Body of pancreas (tissue), 4 donors: ENCODE results near the gene GIPC1. TPM values are rescaled to one million over a fixed set of nuclear protein-coding genes. Genes with fewer than 3 reads are reported as not detected.

ENCODE experiments used
- ATAC-seq: fragments of 150-250 bp; one replicate; pipeline ENCODE4 v1.9.1; 2016
- DNase-seq, 4 donors: peaks; one replicate each; pipeline ENCODE4 v3.0.0-alpha.2; 2019
- H3K27ac ChIP-seq, 4 donors: fragments of 200-600 bp; sonication (generic); 1 replicate in 3 of 4; 2 replicates in 1 of 4; pipeline versions ENCODE4 v1.5.1 to v1.6.1; 2016 to 2019; ENCODE audit warnings: mild to moderate bottlenecking in 1 of 4, mixed read lengths in 1 of 4, moderate library complexity in 1 of 4
- H3K27me3 ChIP-seq, 2 donors: fragments of 200-600 bp; sonication (generic); one replicate each; pipeline ENCODE4 v1.6.0; 2016; ENCODE audit warnings: mild to moderate bottlenecking in 1 of 2
- H3K36me3 ChIP-seq, 2 donors: fragments of 200-600 bp; sonication (generic); replicated peaks in 1 of 2; 2 replicates each; pipeline ENCODE4 v1.5.1; 2016; ENCODE audit warnings: low read depth in 2 of 2; ENCODE audit not compliant: insufficient read depth in 1 of 2
- H3K4me1 ChIP-seq: fragments of 200-600 bp; sonication (generic); one replicate; pipeline ENCODE4 v1.6.0; 2016
- H3K4me3 ChIP-seq, 2 donors: fragments of 200-600 bp; sonication (generic); 1 replicate in 1 of 2; 2 replicates in 1 of 2; pipeline ENCODE4 v1.5.1; 2016 to 2019
- H3K9me3 ChIP-seq, 3 donors: fragments of 200-600 bp; sonication (generic); 1 replicate in 2 of 3; 2 replicates in 1 of 3; pipeline ENCODE4 v1.5.1; 2016
- POLR2A ChIP-seq, 3 donors: fragments of 450-650 bp; IDR thresholded peaks; one replicate each; pipeline ENCODE4 v1.6.1; 2016; ENCODE audit warnings: antibody characterized with exemption in 3 of 3, mild to moderate bottlenecking in 2 of 3
- WGBS, 2 donors: methylation state at CpG; one replicate each; pipeline ENCODE4 v1.1.5; 2017; 5-methylcytosine and 5-hydroxymethylcytosine counted together
- intact Hi-C: fragments of 100-400 bp; cut with DNase I; formaldehyde crosslinking; loops from one replicate; pipeline ENCODE4 v1.15.1; 2023
- total RNA-seq, 2 donors: library from RNA; depleted of rRNA; stranded (reverse); fragments of >200 nt; gene quantifications; one replicate each; pipeline ENCODE4 v1.1.0, GENCODE V29; 2016
- TF ChIP-seq, protein P1 (sequence below), 7 experiments: fragments of 450-650 bp in 4 of 7; fragments of 200-600 bp in 3 of 7; sonication (generic) in 3 of 7; IDR thresholded peaks; one replicate each; pipeline ENCODE4 v1.5.1; 2016 to 2019; ENCODE audit warnings: antibody characterized with exemption in 7 of 7

The GIPC1 gene
- total RNA-seq, 2 donors from 2014 or later, result 34.5 to 120 TPM

DNA sequence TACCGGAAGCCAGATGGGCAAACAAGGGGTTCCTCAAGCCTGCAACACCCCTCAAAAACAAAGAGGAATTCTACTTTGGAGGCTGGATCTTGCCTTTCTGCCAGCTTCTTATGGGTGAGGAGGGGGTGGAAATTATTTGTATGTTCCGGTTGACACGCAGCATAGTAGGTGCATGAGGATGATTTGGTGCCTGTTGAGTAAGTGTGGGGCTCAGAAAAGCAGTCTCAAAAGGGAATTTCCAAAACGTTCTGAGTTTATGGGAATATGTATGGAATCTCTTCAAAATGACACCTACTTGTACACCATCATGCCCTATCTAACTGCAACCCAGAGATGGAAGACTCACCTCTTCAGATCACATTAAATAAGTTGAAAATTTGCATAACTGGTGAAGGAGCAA, 30.5 kb upstream of the GIPC1 start:
- TF ChIP-seq POLR2A (IDR thresholded peaks at IDR 0.05), result no peak
- TF ChIP-seq, protein P1, sequence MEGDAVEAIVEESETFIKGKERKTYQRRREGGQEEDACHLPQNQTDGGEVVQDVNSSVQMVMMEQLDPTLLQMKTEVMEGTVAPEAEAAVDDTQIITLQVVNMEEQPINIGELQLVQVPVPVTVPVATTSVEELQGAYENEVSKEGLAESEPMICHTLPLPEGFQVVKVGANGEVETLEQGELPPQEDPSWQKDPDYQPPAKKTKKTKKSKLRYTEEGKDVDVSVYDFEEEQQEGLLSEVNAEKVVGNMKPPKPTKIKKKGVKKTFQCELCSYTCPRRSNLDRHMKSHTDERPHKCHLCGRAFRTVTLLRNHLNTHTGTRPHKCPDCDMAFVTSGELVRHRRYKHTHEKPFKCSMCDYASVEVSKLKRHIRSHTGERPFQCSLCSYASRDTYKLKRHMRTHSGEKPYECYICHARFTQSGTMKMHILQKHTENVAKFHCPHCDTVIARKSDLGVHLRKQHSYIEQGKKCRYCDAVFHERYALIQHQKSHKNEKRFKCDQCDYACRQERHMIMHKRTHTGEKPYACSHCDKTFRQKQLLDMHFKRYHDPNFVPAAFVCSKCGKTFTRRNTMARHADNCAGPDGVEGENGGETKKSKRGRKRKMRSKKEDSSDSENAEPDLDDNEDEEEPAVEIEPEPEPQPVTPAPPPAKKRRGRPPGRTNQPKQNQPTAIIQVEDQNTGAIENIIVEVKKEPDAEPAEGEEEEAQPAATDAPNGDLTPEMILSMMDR (IDR thresholded peaks at IDR 0.05), result no peak
- 74% methylated on average over 4 of the region's 4 CpGs for WGBS, 2 donors
- ATAC-seq (no peak), DNase-seq (no peak)
- H3K4me3 ChIP-seq, result no peak overlapping the region
- no peaks in the 10 kb centered on the region for H3K9me3 ChIP-seq
- H3K4me1 ChIP-seq, result peaks cover 10% of the 10 kb centered on the region
- H3K27ac ChIP-seq, result no peak overlapping the region
- no peaks in the 10 kb centered on the region for H3K27me3 ChIP-seq
- intact Hi-C loops, result no loop called here
- H3K36me3 ChIP-seq, result no peaks in the 10 kb centered on the region

DNA sequence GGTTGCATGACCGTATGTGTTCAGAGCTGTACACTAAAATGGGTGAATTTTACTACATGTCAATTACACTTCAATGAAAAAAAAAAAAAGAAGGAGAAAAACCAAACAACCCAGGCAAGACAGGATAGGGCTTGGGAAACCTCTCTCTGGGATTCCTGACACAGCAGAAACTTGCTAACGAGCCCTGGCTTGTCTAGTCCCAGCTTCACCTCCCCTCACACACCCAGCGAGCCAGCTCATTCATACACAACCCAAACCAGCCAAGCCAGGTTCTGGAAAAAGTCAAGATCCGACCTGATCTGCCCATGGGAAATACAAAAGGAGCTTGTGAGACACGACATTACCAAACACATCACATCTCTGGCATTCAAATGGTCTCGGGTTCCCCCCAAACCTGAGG, 29.8 kb upstream of the GIPC1 start:
- Histone ChIP-seq H3K27ac (no peak overlapping the region), H3K36me3 (no peaks in the 10 kb centered on the region), H3K4me3 (no peak overlapping the region), H3K4me1 (peaks cover 9% of the 10 kb centered on the region), H3K27me3 (no peaks in the 10 kb centered on the region), H3K9me3 (no peaks in the 10 kb centered on the region)
- no peak for DNase-seq
- WGBS, 2 donors, result 59 to 64% methylated on average over 6 of the region's 6 CpGs
- no peak for ATAC-seq
- TF ChIP-seq POLR2A (IDR thresholded peaks at IDR 0.05), result no peak
- TF ChIP-seq, protein P1 (IDR thresholded peaks at IDR 0.05), result no peak
- intact Hi-C loops, result no loop called here

DNA sequence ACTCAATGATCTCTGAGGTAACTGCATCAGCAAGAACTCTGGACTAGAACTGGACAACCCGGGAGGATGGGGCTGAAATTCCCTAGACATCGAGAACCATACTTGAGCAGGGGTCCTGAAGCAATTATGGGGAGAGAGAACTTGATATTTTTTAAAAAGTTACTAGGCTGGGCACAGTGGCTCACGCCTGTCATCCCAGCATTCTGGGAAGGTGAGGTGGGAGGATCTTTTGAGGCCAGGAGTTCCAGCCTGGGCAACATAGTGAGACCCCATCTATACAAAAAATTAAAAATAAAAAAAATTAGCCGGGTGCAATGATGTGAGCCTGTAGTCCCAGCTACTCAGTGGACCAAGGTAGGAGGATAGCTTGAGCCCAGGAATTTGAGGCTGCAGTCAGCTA, 24.6 kb upstream of the GIPC1 start:
- intact Hi-C loops, result no loop called here
- Histone ChIP-seq H3K9me3 (no peaks in the 10 kb centered on the region), H3K27me3 (no peaks in the 10 kb centered on the region), H3K4me3 (no peak overlapping the region), H3K36me3 (peaks cover 3% of the 10 kb centered on the region in 2 donors), H3K27ac (peak overlapping the region in 2 of 4 donors; percentile 99), H3K4me1 (peaks cover 32% of the 10 kb centered on the region)
- TF ChIP-seq POLR2A (IDR thresholded peaks at IDR 0.05), result no peak
- TF ChIP-seq, protein P1 (IDR thresholded peaks at IDR 0.05), result no peak
- WGBS, 2 donors, result 86 to 88% methylated on average over 3 to 4 of the region's 4 CpGs
- no peak for ATAC-seq
- no peak for DNase-seq

DNA sequence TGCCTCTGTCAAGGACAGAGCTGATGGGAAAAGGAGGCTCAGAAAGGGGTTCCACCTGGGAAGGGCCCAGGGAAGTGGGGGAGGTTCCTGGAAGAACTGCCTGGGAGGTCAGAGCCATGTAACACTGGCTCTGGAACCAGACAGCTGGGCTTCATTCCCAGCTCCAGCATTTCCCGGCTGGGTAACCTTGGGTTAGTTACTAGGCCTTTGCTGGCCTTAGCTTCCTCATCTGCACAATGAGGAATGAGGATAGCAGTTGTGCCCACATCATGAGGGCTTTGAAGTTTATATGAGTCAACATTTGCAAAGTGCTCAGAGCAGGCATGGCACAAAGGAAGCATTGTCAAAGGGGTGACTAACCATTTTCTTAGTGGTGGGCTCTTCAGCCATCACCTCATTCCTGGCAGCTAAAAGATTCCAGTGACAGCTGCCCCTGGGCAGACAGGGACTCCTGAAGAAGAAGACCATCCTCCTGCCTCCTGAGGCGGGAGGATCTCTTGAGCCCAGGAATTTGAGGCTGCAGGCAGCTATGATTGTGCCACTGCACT, 24.0 kb upstream of the GIPC1 start:
- DNase-seq (peak; percentile 36 to 75 (median 44)), ATAC-seq (no peak)
- intact Hi-C loops, result no loop called here
- Histone ChIP-seq H3K27me3 (no peaks in the 10 kb centered on the region), H3K9me3 (no peaks in the 10 kb centered on the region), H3K4me3 (no peak overlapping the region), H3K4me1 (peaks cover 39% of the 10 kb centered on the region), H3K36me3 (peaks cover 7 to 9% of the 10 kb centered on the region in 2 donors), H3K27ac (peak overlapping the region; percentile 23 to 100 (median 99))
- WGBS, 2 donors, result 14 to 50% methylated on average over 1 to 2 of the region's 2 CpGs
- TF ChIP-seq, protein P1 (IDR thresholded peaks at IDR 0.05), result no peak
- TF ChIP-seq POLR2A (IDR thresholded peaks at IDR 0.05), result no peak

DNA sequence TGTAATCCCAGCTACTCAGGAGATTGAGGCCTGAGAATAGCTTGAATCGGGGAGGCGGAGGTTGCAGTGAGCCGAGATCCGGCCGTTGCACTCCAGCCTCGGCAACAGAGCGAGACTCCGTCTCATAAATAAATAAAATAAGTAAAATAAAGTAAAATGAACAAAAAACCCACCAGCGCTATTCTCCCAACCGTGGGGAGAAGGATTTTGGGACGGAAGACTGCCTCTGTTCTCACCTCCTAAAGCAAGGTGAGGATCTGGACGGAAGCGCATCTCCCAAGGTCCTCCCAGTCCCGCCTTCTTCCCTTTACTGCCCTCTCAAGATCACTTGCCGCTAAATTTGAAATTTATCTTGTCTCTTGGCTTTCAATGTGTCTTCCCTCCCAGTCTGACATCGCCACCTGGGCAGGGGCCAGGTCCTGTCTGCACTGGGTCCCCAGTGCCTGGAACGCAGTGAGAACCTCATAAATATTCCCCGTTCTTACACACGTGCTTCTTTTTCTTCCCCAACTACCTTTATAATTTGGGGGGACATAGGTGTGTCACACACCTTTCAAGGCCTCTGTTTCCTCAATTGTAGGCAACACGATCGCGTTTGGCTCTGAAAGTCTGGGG, 23.4 kb upstream of the GIPC1 start:
- no peaks in the 10 kb centered on the region for H3K9me3 ChIP-seq
- intact Hi-C loops, result no loop called here
- peaks cover 7 to 14% of the 10 kb centered on the region in 2 donors for H3K36me3 ChIP-seq
- H3K27me3 ChIP-seq, result no peaks in the 10 kb centered on the region
- H3K4me3 ChIP-seq, result no peak overlapping the region
- ATAC-seq (no peak), DNase-seq (no peak)
- H3K4me1 ChIP-seq, result peaks cover 44% of the 10 kb centered on the region
- H3K27ac ChIP-seq, result peak overlapping the region; percentile 92 to 100 (median 99)
- TF ChIP-seq POLR2A (IDR thresholded peaks at IDR 0.05), result no peak
- TF ChIP-seq, protein P1 (IDR thresholded peaks at IDR 0.05), result no peak
- 84 to 88% methylated on average over 22 of the region's 22 CpGs for WGBS, 2 donors
